AG04450 (cell line): ENCODE measurements around the gene COG5. TPM values are rescaled to one million over a fixed set of nuclear protein-coding genes. Genes with fewer than 3 reads are reported as not detected.
"Not testable (repeated sequence)": the region's sequence is repeated elsewhere in the genome, so short reads cannot be mapped to it uniquely, and the experiment has no call there.

Source experiments
- CTCF ChIA-PET: fragments of 300-600, 350-600 bp; formaldehyde crosslinking; extraction: SDS; loops from one replicate; lab custom pipeline; 2022; ENCODE audit warnings: antibody characterized with exemption, inconsistent platforms; lab: Charles Lee
- POLR2A ChIA-PET: fragments of 350-600 bp; formaldehyde crosslinking; extraction: SDS; loops from one replicate; lab custom pipeline; 2021; ENCODE audit warnings: antibody characterized with exemption, inconsistent platforms; lab: Yijun Ruan, JAX
- DNase-seq: peaks from one replicate; pipeline ENCODE4 v3.0.0-alpha.2; 2011; ENCODE audit warnings: low read depth, low spot score
- H3K27ac ChIP-seq: one replicate; pipeline ENCODE4 v1.5.1; 2012; ENCODE audit warnings: low read depth, low read length, control low read depth
- H3K27me3 ChIP-seq: one replicate; pipeline ENCODE4 v1.6.0; 2012; ENCODE audit warnings: low read length; ENCODE audit not compliant: control insufficient read depth, insufficient read depth
- H3K4me3 ChIP-seq: 2 replicates; pipeline ENCODE4 v1.5.1; 2011; ENCODE audit warnings: mild to moderate bottlenecking, low read depth, low read length, control low read depth
- H3K9me3 ChIP-seq: 2 replicates; pipeline ENCODE4 v1.5.1; 2012; ENCODE audit warnings: low read length; ENCODE audit not compliant: control insufficient read depth, insufficient read depth
- CTCF ChIP-seq: IDR thresholded peaks from 2 replicates; pipeline ENCODE4 v1.5.1; 2011; ENCODE audit warnings: low read depth, low read length, control low read depth, inconsistent platforms
- polyA plus RNA-seq: library from polyadenylated mRNA; depleted of rRNA; stranded (reverse); fragments of >200 nt; gene quantifications from 2 replicates; pipeline ENCODE4 v1.2.3, GENCODE V29; 2011

COG5 gene
- polyA plus RNA-seq, 1 experiment, result 55.2 TPM

- no peak for DNase-seq
- POLR2A ChIA-PET, result no interaction called here
- H3K27me3 ChIP-seq, result no peaks in the 10 kb centered on the region
- no peaks in the 10 kb centered on the region for H3K9me3 ChIP-seq
- no peak for TF ChIP-seq CTCF
- no peak overlapping the region for H3K4me3 ChIP-seq
- H3K27ac ChIP-seq, result no peak overlapping the region
- CTCF ChIA-PET, result interaction anchor here (0.8 kb wide), 1 partner anchor 77 kb away, joined by 3 read pairs; no protein-coding TSS in a partner anchor
These were observed 339.1 kb downstream of the COG5 start for GRCh38 chr7:107224374-107225223.

DNA sequence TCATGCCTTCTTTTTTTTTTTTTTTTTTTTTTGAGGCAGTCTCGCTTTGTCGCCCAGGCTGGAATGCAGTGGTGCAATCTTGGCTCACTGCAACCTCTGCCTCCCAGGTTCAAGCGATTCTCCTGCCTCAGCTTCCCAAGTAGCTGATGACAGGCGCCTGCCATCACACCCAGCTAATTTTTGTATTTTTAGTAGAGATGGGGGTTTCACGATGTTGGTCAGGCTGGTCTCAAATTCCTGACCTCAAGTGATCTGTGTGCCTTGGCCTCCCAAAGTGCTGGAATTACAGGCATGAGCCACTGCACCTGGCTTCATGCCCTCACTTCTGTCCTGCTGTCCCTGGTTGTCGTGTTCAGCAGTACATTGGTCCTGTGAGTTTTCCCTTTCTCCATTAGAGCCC is 342.9 kb downstream of the COG5 start:
- H3K4me3 ChIP-seq, H3K9me3 ChIP-seq, DNase-seq, CTCF ChIA-PET, H3K27ac ChIP-seq, H3K27me3 ChIP-seq, POLR2A ChIA-PET: not testable (repeated sequence)

GRCh38 chr7:107220356-107220755 is 343.4 kb downstream of the COG5 start:
- no peak for TF ChIP-seq CTCF
- ChIA-PET POLR2A (no interaction called here), CTCF (no interaction called here)
- no peaks in the 10 kb centered on the region; the same call in 1 of the 2 replicates for H3K9me3 ChIP-seq
- H3K27me3 ChIP-seq, result no peaks in the 10 kb centered on the region
- DNase-seq, result no peak
- no peak overlapping the region for H3K4me3 ChIP-seq
- H3K27ac ChIP-seq, result no peak overlapping the region

- no peaks in the 10 kb centered on the region; the same call in 1 of the 2 replicates for H3K9me3 ChIP-seq
- no peak overlapping the region for H3K27ac ChIP-seq
- no peak overlapping the region for H3K4me3 ChIP-seq
- ChIA-PET CTCF (interaction anchor here (1.0 kb wide), 1 partner anchor 11 kb away, joined by 3 read pairs; no protein-coding TSS in a partner anchor), POLR2A (no interaction called here)
- H3K27me3 ChIP-seq, result no peaks in the 10 kb centered on the region
- DNase-seq, result no peak
- no peak for TF ChIP-seq CTCF
These were observed 344.0 kb downstream of the COG5 start for GRCh38 chr7:107219563-107220244.

- Histone ChIP-seq H3K9me3 (no peaks in the 10 kb centered on the region; the same call in 1 of the 2 replicates), H3K4me3 (no peak overlapping the region), H3K27ac (no peak overlapping the region), H3K27me3 (no peaks in the 10 kb centered on the region)
- no peak for TF ChIP-seq CTCF
- DNase-seq, result no peak
- CTCF ChIA-PET, result interaction anchor here (1.0 kb wide), 1 partner anchor 13 kb away, joined by 5 read pairs; no protein-coding TSS in a partner anchor
- POLR2A ChIA-PET, result no interaction called here
These were observed 349.8 kb downstream of the COG5 start for GRCh38 chr7:107213945-107214344.
